Fibroblast of the aortic adventitia (primary cell): ENCODE results near the gene USP33. TPM values are rescaled to one million over a fixed set of nuclear protein-coding genes. Genes with fewer than 3 reads are reported as not detected.
"Not testable (repeated sequence)": the region's sequence is repeated elsewhere in the genome, so short reads cannot be mapped to it uniquely, and the experiment has no call there.

Experiments
- DNase-seq: peaks from one replicate; pipeline ENCODE4 v3.0.0-alpha.2; 2010; ENCODE audit warnings: low read depth
- H3K4me3 ChIP-seq: 2 replicates; pipeline ENCODE4 v1.5.1; 2011; ENCODE audit warnings: low read depth, mild to moderate bottlenecking, control low read depth, low read length, moderate library complexity
- CTCF ChIP-seq: IDR thresholded peaks from 2 replicates; pipeline ENCODE4 v1.5.1; 2011; ENCODE audit warnings: mild to moderate bottlenecking, low read length, control low read depth, inconsistent platforms; ENCODE audit not compliant: insufficient read depth
- total RNA-seq: library from RNA; depleted of rRNA; stranded (reverse); fragments of >200 nt; gene quantifications from 2 replicates; pipeline ENCODE4 v1.2.3, GENCODE V29; 2012; ENCODE audit warnings: low replicate concordance

The USP33 gene
- total RNA-seq, 1 donor, result 71.9 TPM

DNA sequence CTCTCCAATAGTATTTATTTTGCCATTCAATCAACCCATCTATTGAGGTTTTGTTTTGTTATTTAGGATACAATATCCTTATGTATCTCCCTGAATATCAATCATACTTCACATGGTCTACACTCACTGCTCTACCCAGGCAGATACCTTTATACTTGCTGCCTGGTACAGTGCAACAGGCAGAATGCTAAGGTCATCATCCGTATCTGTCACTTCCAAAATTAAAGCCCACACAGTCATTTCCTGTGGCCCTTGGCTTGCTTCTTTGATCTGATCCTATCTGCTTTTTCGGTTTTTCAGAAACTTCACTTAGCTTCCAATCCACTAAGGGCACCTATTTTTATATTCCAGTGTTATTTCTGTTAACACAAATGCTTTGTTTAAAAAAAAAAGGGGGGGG lies 54.9 kb downstream of the USP33 start:
- no peak for TF ChIP-seq CTCF

GRCh38 chr1:77699673-77700072 lies 60.0 kb downstream of the USP33 start:
- not testable (repeated sequence) for DNase-seq, H3K4me3 ChIP-seq

More for the DNA sequence above, 54.9 kb downstream of the USP33 start:
- DNase-seq, result no peak
- H3K4me3 ChIP-seq, result no peak overlapping the region

GRCh38 chr1:77697441-77697840 lies 62.2 kb downstream of the USP33 start:
- H3K4me3 ChIP-seq, result no peak overlapping the region
- DNase-seq, result no peak
- no peak for TF ChIP-seq CTCF

- DNase-seq, result no peak
- no peak overlapping the region for H3K4me3 ChIP-seq
- TF ChIP-seq CTCF, result no peak
These were observed 70.7 kb downstream of the USP33 start for GRCh38 chr1:77688939-77689338.

GRCh38 chr1:77687519-77687906 lies 72.1 kb downstream of the USP33 start:
- DNase-seq, result no peak
- peak; percentile 13 for TF ChIP-seq CTCF
- H3K4me3 ChIP-seq, result no peak overlapping the region

- DNase-seq, result no peak
- no peak overlapping the region for H3K4me3 ChIP-seq
- TF ChIP-seq CTCF, result no peak
These were observed 72.7 kb downstream of the USP33 start for GRCh38 chr1:77686796-77687518.

- DNase-seq, result peak; percentile 85
- H3K4me3 ChIP-seq, result peak overlapping the region; percentile 92
- peak; percentile 72 for TF ChIP-seq CTCF
These were observed 76.2 kb downstream of the USP33 start for GRCh38 chr1:77683160-77684148.
